ENCODE results near the gene MAML3. TPM values are rescaled to one million over a fixed set of nuclear protein-coding genes. Genes with fewer than 3 reads are reported as not detected.

MAML3 gene
- total and polyA plus RNA-seq, 12 donors, result 1.1 to 4.6 (median 2.6) TPM

- intact Hi-C loops (cut with DNase I), result loop anchor here in 1 of 10 donors (5.0 kb wide), 1 partner anchor 34 kb away; no protein-coding TSS in a partner anchor
- H3K36me3 ChIP-seq, result no peaks in the 10 kb centered on the region
- DNase-seq, result no peak
- H3K27ac ChIP-seq, result no peak overlapping the region
- WGBS, 2 donors, result 91 to 93% methylated on average over 4 of the region's 4 CpGs
- peaks cover 0 to 26% (median 16%) of the 10 kb centered on the region in 9 donors for H3K4me1 ChIP-seq
- no peak overlapping the region for H3K4me3 ChIP-seq
- H3K9me3 ChIP-seq, result no peaks in the 10 kb centered on the region
- ATAC-seq, result peak in 1 of 8 donors; percentile 51
- H3K27me3 ChIP-seq, result no peaks in the 10 kb centered on the region
- TF ChIP-seq CTCF (IDR thresholded peaks at IDR 0.05), result no peak
Measured at GRCh38 chr4:140136509-140136908, 17.5 kb downstream of the MAML3 start.

- Histone ChIP-seq H3K4me3 (no peak overlapping the region), H3K4me1 (peaks cover 0 to 26% (median 16%) of the 10 kb centered on the region in 9 donors), H3K36me3 (no peaks in the 10 kb centered on the region), H3K9me3 (no peaks in the 10 kb centered on the region), H3K27me3 (no peaks in the 10 kb centered on the region), H3K27ac (peak overlapping the region in 5 of 10 donors; percentile 7 to 44 (median 24))
- ATAC-seq (peak in 7 of 8 donors; percentile 48 to 80 (median 59)), DNase-seq (peak; percentile 29 to 63)
- TF ChIP-seq CTCF (IDR thresholded peaks at IDR 0.05), result no peak
- intact Hi-C loops (cut with DNase I), result loop anchor here in 1 of 10 donors (5.0 kb wide), 1 partner anchor 33 kb away; no protein-coding TSS in a partner anchor
- WGBS, 2 donors, result 36 to 38% methylated on average over 8 of the region's 8 CpGs
Measured at GRCh38 chr4:140135529-140136088, 18.4 kb downstream of the MAML3 start.

- 79 to 82% methylated on average over 9 of the region's 9 CpGs for WGBS, 2 donors
- no peak for TF ChIP-seq CTCF (IDR thresholded peaks at IDR 0.05)
- no peaks in the 10 kb centered on the region for H3K27me3 ChIP-seq
- no peaks in the 10 kb centered on the region for H3K36me3 ChIP-seq
- intact Hi-C loops (cut with DNase I), result loop anchor here in 1 of 10 donors (5.0 kb wide), 1 partner anchor 33 kb away; no protein-coding TSS in a partner anchor
- ATAC-seq (peak in 1 of 8 donors; percentile 31), DNase-seq (no peak)
- H3K4me1 ChIP-seq, result peaks cover 0 to 26% (median 16%) of the 10 kb centered on the region in 9 donors
- no peaks in the 10 kb centered on the region for H3K9me3 ChIP-seq
- peak overlapping the region in 1 of 10 donors; percentile 18 for H3K27ac ChIP-seq
- H3K4me3 ChIP-seq, result no peak overlapping the region
Measured at GRCh38 chr4:140134746-140135425, 19.1 kb downstream of the MAML3 start.

- intact Hi-C loops (cut with DNase I), result no loop called here
- no peak for DNase-seq
Measured at GRCh38 chr4:140133576-140133975, 20.4 kb downstream of the MAML3 start.

More at GRCh38 chr4:140133576-140133975, 20.4 kb downstream of the MAML3 start:
- Histone ChIP-seq H3K27me3 (no peaks in the 10 kb centered on the region), H3K36me3 (no peaks in the 10 kb centered on the region), H3K9me3 (no peaks in the 10 kb centered on the region), H3K27ac (no peak overlapping the region), H3K4me1 (peaks cover 0 to 26% (median 16%) of the 10 kb centered on the region in 9 donors), H3K4me3 (no peak overlapping the region)
- TF ChIP-seq CTCF (IDR thresholded peaks at IDR 0.05), result no peak
- WGBS, 2 donors, result 96 to 99% methylated on average over 3 of the region's 3 CpGs
- no peak for ATAC-seq

Measured in heart right ventricle (tissue), 16 donors.